NCI-H226 (cell line): Measurements from ENCODE around the gene SERPINA1.
A peak's percentile ranks its signal among the peaks of the same experiment; 100 is the strongest.

ENCODE experiments used
- DNase-seq: peaks from one replicate; pipeline ENCODE4 v3.0.0-alpha.2; 2015

SERPINA1 gene

GRCh38 chr14:94345344-94346064, 42.9 kb downstream of the SERPINA1 start:
- peak; percentile 88 for DNase-seq

GRCh38 chr14:94344389-94344788, 44.0 kb downstream of the SERPINA1 start:
- DNase-seq, result no peak

- no peak for DNase-seq
These were observed 45.0 kb downstream of the SERPINA1 start for GRCh38 chr14:94343238-94344005.

GRCh38 chr14:94342334-94342934, 46.0 kb downstream of the SERPINA1 start:
- peak; percentile 96 for DNase-seq

- DNase-seq, result peak; percentile 43
These were observed 46.6 kb downstream of the SERPINA1 start for GRCh38 chr14:94341656-94342333.

- no peak for DNase-seq
These were observed 47.9 kb downstream of the SERPINA1 start for GRCh38 chr14:94340533-94340932.

- no peak for DNase-seq
These were observed 50.4 kb downstream of the SERPINA1 start for GRCh38 chr14:94338023-94338422.

- DNase-seq, result peak; percentile 58
These were observed 51.1 kb downstream of the SERPINA1 start for GRCh38 chr14:94337274-94337673.

- DNase-seq, result no peak
These were observed 53.5 kb downstream of the SERPINA1 start for GRCh38 chr14:94334872-94335271.

GRCh38 chr14:94332587-94332986, 55.8 kb downstream of the SERPINA1 start:
- no peak for DNase-seq

- no peak for DNase-seq
These were observed 56.3 kb downstream of the SERPINA1 start for GRCh38 chr14:94332063-94332583.

- no peak for DNase-seq
These were observed 56.9 kb downstream of the SERPINA1 start for GRCh38 chr14:94331462-94331861.

GRCh38 chr14:94330857-94331256, 57.5 kb downstream of the SERPINA1 start:
- no peak for DNase-seq

GRCh38 chr14:94330432-94330831, 58.0 kb downstream of the SERPINA1 start:
- DNase-seq, result no peak

GRCh38 chr14:94329857-94330256, 58.5 kb downstream of the SERPINA1 start:
- no peak for DNase-seq

- DNase-seq, result no peak
These were observed 60.2 kb downstream of the SERPINA1 start for GRCh38 chr14:94328196-94328595.
